ENCODE data around the gene ARHGAP21.

DNA sequence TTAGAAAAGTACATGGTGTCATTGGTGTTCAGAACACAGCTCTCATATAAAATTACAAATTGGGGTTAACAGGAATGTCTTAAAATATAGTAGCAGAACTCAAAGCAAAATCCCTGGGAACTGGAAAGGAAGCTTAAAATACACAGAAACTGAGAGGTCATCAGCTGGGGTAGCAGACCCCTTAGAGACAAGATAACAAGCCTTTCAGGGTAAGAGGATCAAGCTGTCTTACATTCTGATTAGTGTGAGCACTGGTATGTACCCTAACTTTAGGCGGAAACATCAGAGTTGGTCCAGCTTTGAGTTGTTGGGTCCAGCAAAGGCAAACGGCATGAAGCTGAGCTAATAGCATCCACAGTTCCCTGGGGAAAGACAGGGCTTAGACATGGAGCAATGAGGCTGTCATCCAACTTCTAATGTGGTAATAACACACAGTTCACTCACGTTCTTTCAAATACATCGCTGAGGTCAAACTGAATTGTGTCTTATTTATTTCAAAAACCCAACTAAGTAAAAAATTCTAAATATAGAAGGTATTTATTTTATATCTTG is 32.6 kb downstream of the ARHGAP21 start:
- no peak for TF ChIP-seq EZH2 (optimal IDR thresholded peaks at IDR 0.05; ENCODE audit: low read depth, low read length)
- TF ChIP-seq CTCF (IDR thresholded peaks at IDR 0.05; ENCODE audit: low read length) = no peak
- TF ChIP-seq EZH2phosphoT487 (IDR thresholded peaks at IDR 0.05; ENCODE audit: low read length) = no peak

Data from MM.1S (cell line).